IMR-90 (cell line): ENCODE results near the gene TCHH. TPM values are rescaled to one million over a fixed set of nuclear protein-coding genes. Genes with fewer than 3 reads are reported as not detected.

Experiments used
- ATAC-seq: fragments of 200-7000 bp; cut with Tn5 transposase; 2 replicates; pipeline ENCODE4 v1.9.1; 2020; ENCODE audit warnings: low read depth, mild to moderate bottlenecking, moderate library complexity
- Bru-seq: library from RNA; stranded (reverse); fragments of 400-500 nt; gene quantifications from one replicate; lab custom pipeline; 2021; lab: Mats Ljungman, UMichigan
- BruChase-seq, 2 experiments: library from RNA; stranded (reverse); fragments of 400-500 nt; gene quantifications; one replicate each; lab custom pipeline; 2021; lab: Mats Ljungman, UMichigan
- BruUV-seq: library from RNA; stranded (reverse); fragments of 400-500 nt; replicated peaks from 2 replicates; lab custom pipeline; 2021; lab: Mats Ljungman, UMichigan
- CTCF ChIA-PET: fragments of 300-600 bp; formaldehyde crosslinking; extraction: SDS; loops from one replicate; lab custom pipeline; 2021; ENCODE audit warnings: antibody characterized with exemption; lab: Yijun Ruan, JAX
- POLR2A ChIA-PET: fragments of 300-600 bp; sonication (Branson Sonifier 250); formaldehyde crosslinking; loops from one replicate; lab custom pipeline; 2022; ENCODE audit warnings: antibody characterized with exemption; ENCODE audit not compliant: unreplicated experiment; lab: Charles Lee
- DNase-seq: peaks from one replicate; pipeline ENCODE4 v3.0.0; 2013
- H2AFZ ChIP-seq: replicated peaks from 2 replicates; pipeline ENCODE3; 2013; ENCODE audit warnings: low read length, mild to moderate bottlenecking; ENCODE audit not compliant: poor library complexity
- H2AK5ac ChIP-seq: 2 replicates; pipeline ENCODE4 v1.6.1; 2013; ENCODE audit warnings: low read depth, low read length, inconsistent platforms
- H2AK9ac ChIP-seq: replicated peaks from 2 replicates; pipeline ENCODE3; 2013; ENCODE audit warnings: mild to moderate bottlenecking, low read depth, low read length, moderate library complexity; ENCODE audit not compliant: poor library complexity
- H2BK120ac ChIP-seq: 2 replicates; pipeline ENCODE4 v1.6.1; 2013; ENCODE audit warnings: low read depth, low read length, inconsistent platforms
- H2BK15ac ChIP-seq: 3 replicates; pipeline ENCODE4 v1.6.1; 2013; ENCODE audit warnings: low read depth, low read length, inconsistent platforms
- H2BK20ac ChIP-seq: 2 replicates; pipeline ENCODE4 v1.6.1; 2013; ENCODE audit warnings: low read depth, mild to moderate bottlenecking, inconsistent platforms, low read length, moderate library complexity
- H2BK5ac ChIP-seq: 2 replicates; pipeline ENCODE4 v1.6.1; 2013; ENCODE audit warnings: mild to moderate bottlenecking, low read depth, low read length, inconsistent platforms; ENCODE audit not compliant: poor library complexity, severe bottlenecking
- H3K14ac ChIP-seq: replicated peaks from 2 replicates; pipeline ENCODE4 v1.6.1; 2013; ENCODE audit warnings: low read depth, low read length, inconsistent platforms
- H3K18ac ChIP-seq: 2 replicates; pipeline ENCODE4 v1.6.1; 2013; ENCODE audit warnings: low read depth, low read length, control low read depth
- H3K23ac ChIP-seq: 2 replicates; pipeline ENCODE4 v1.6.1; 2013; ENCODE audit warnings: low read depth, low read length, inconsistent platforms
- H3K27ac ChIP-seq: 2 replicates; pipeline ENCODE4 v1.5.1; 2013; ENCODE audit warnings: mild to moderate bottlenecking, control low read depth, low read length; ENCODE audit not compliant: insufficient read depth
- H3K27me3 ChIP-seq: 2 replicates; pipeline ENCODE4 v1.6.1; 2013; ENCODE audit warnings: low read length; ENCODE audit not compliant: control insufficient read depth, insufficient read depth
- H3K36me3 ChIP-seq: 2 replicates; pipeline ENCODE4 v1.6.1; 2013; ENCODE audit warnings: low read length, mixed read lengths; ENCODE audit not compliant: control insufficient read depth, insufficient read depth
- H3K4ac ChIP-seq: 2 replicates; pipeline ENCODE4 v1.6.1; 2013; ENCODE audit warnings: low read depth, low read length, inconsistent platforms
- H3K4me1 ChIP-seq: 2 replicates; pipeline ENCODE4 v1.6.1; 2013; ENCODE audit warnings: low read length, mixed read lengths; ENCODE audit not compliant: control insufficient read depth, insufficient read depth
- H3K4me2 ChIP-seq: 2 replicates; pipeline ENCODE4 v1.6.1; 2013; ENCODE audit warnings: low read depth, mild to moderate bottlenecking, control low read depth, low read length, moderate library complexity
- H3K4me3 ChIP-seq: 2 replicates; pipeline ENCODE4 v1.5.1; 2013; ENCODE audit warnings: low read depth, mild to moderate bottlenecking, control low read depth, low read length, moderate library complexity; ENCODE audit not compliant: insufficient read depth
- H3K56ac ChIP-seq: 2 replicates; pipeline ENCODE4 v1.6.1; 2013; ENCODE audit warnings: low read length, inconsistent platforms; ENCODE audit not compliant: insufficient read depth; ENCODE audit errors: extremely low read depth
- H3K79me1 ChIP-seq, 2 experiments: 2 replicates each; pipeline ENCODE4 v1.6.1; 2013; ENCODE audit warnings: low read length in 2 of 2, inconsistent platforms in 1 of 2, low read depth in 1 of 2
- H3K9ac ChIP-seq: 2 replicates; pipeline ENCODE4 v1.6.1; 2013; ENCODE audit warnings: low read depth, low read length, control low read depth
- H3K9me1 ChIP-seq: 2 replicates; pipeline ENCODE4 v1.6.1; 2013; ENCODE audit warnings: low read length, inconsistent platforms; ENCODE audit not compliant: insufficient read depth
- H3K9me3 ChIP-seq: 2 replicates; pipeline ENCODE4 v1.6.1; 2013; ENCODE audit warnings: low read length; ENCODE audit not compliant: control insufficient read depth, insufficient read depth
- H4K20me1 ChIP-seq: 2 replicates; pipeline ENCODE4 v1.6.1; 2013; ENCODE audit warnings: low read length, inconsistent platforms; ENCODE audit not compliant: insufficient read depth
- H4K5ac ChIP-seq: 2 replicates; pipeline ENCODE4 v1.6.1; 2013; ENCODE audit warnings: mild to moderate bottlenecking, low read depth, low read length, control low read depth
- H4K8ac ChIP-seq, 2 experiments: 2 replicates each; pipeline ENCODE4 v1.6.1; 2013; ENCODE audit warnings: low read depth in 2 of 2, low read length in 2 of 2, control low read depth in 1 of 2, inconsistent platforms in 1 of 2
- H4K91ac ChIP-seq: 2 replicates; pipeline ENCODE4 v1.6.1; 2013; ENCODE audit warnings: low read depth, low read length, inconsistent platforms; ENCODE audit not compliant: insufficient read depth
- BHLHE40 ChIP-seq: fragments of 150-350 bp; IDR thresholded peaks from 2 replicates; pipeline ENCODE4 v1.6.1; 2016; ENCODE audit warnings: mild to moderate bottlenecking, low read depth, low read length
- CEBPB ChIP-seq: IDR thresholded peaks from 2 replicates; pipeline ENCODE4 v1.6.1; 2012; ENCODE audit warnings: low read depth, low read length, improper control_type of control experiment
- CHD1 ChIP-seq: IDR thresholded peaks from 2 replicates; pipeline ENCODE4 v1.6.1; 2012; ENCODE audit warnings: low read depth, low read length, improper control_type of control experiment
- CTCF ChIP-seq: conservative IDR thresholded peaks from 2 replicates; pipeline ENCODE4 v1.5.1; 2012; ENCODE audit warnings: mild to moderate bottlenecking, low read depth, low read length, improper control_type of control experiment
- ELK1 ChIP-seq: fragments of 150-350 bp; IDR thresholded peaks from 2 replicates; pipeline ENCODE4 v1.6.1; 2016; ENCODE audit warnings: low read depth, mild to moderate bottlenecking, low read length, moderate library complexity, borderline replicate concordance
- FOS ChIP-seq: fragments of 150-350 bp; IDR thresholded peaks from 2 replicates; pipeline ENCODE4 v1.6.1; 2016; ENCODE audit warnings: low read depth, low read length
- MAFK ChIP-seq: IDR thresholded peaks from 2 replicates; pipeline ENCODE4 v1.6.1; 2012; ENCODE audit warnings: low read depth, low read length, improper control_type of control experiment
- MXI1 ChIP-seq: IDR thresholded peaks from 2 replicates; pipeline ENCODE4 v1.6.1; 2012; ENCODE audit warnings: low read depth, mild to moderate bottlenecking, low read length, moderate library complexity, borderline replicate concordance
- POLR2A ChIP-seq: IDR thresholded peaks from 2 replicates; pipeline ENCODE4 v1.6.1; 2012; ENCODE audit warnings: mild to moderate bottlenecking, low read depth, low read length
- RAD21 ChIP-seq: IDR thresholded peaks from 2 replicates; pipeline ENCODE4 v1.6.1; 2012; ENCODE audit warnings: low read length, improper control_type of control experiment
- RCOR1 ChIP-seq: IDR thresholded peaks from 2 replicates; pipeline ENCODE4 v1.6.1; 2012; ENCODE audit warnings: mild to moderate bottlenecking, low read length, improper control_type of control experiment; ENCODE audit not compliant: insufficient replicate concordance
- SMC3 ChIP-seq: fragments of 150-350 bp; IDR thresholded peaks from 2 replicates; pipeline ENCODE4 v1.6.1; 2016; ENCODE audit warnings: low read depth, mild to moderate bottlenecking, antibody characterized with exemption, low read length, moderate library complexity
- USF2 ChIP-seq: fragments of 150-350 bp; IDR thresholded peaks from 2 replicates; pipeline ENCODE4 v1.6.1; 2017; ENCODE audit warnings: mild to moderate bottlenecking, antibody characterized with exemption, low read length, low read depth
- WGBS, 2 experiments: methylation state at CpG; one replicate each; pipeline versions ENCODE4 v1.1.5 to v1.1.7; 2013; ENCODE audit warnings: missing lambda C conversion rate in 2 of 2; ENCODE audit not compliant: insufficient read length in 1 of 2; ENCODE audit errors: extremely low coverage in 2 of 2; 5-methylcytosine and 5-hydroxymethylcytosine counted together
- dilution Hi-C: fragments of 300-500 bp; cut with HindIII; formaldehyde crosslinking; loops from one replicate; pipeline ENCODE4 v1.14.3; 2018; ENCODE audit warnings: low sequenced_read_pairs; ENCODE audit not compliant: unreplicated experiment
- in situ Hi-C: fragments of 300-500 bp; cut with MboI; formaldehyde crosslinking; loops from 3 replicates; pipeline ENCODE4 v1.14.3; 2019; ENCODE audit warnings: low sequenced_read_pairs, inconsistent platforms, mixed read lengths
- intact Hi-C: fragments of 100-400 bp; cut with micrococcal nuclease; formaldehyde crosslinking; loops from 2 replicates; pipeline ENCODE4 v1.10.0; 2022
- long read RNA-seq: library from polyadenylated mRNA; unstranded; transcript quantifications from one replicate; pipeline ENCODE4 v2.0.0, GENCODE V29; 2021; ENCODE audit not compliant: unreplicated experiment
- polyA plus RNA-seq, 3 experiments: library from polyadenylated mRNA; depleted of rRNA; stranded (reverse); fragments of >200 nt; gene quantifications; 2 replicates each; pipeline ENCODE4 v1.2.3, GENCODE V29; 2012; ENCODE audit warnings: low replicate concordance in 1 of 3
- total RNA-seq: library from RNA; depleted of rRNA; stranded (reverse); fragments of >200 nt; gene quantifications from 2 replicates; pipeline ENCODE4 v1.2.3, GENCODE V29; 2012; rRNA removed

TCHH gene
- total RNA-seq, result not detected in 2 replicates
- polyA plus RNA-seq (2012; rRNA removed), result not detected in 2 replicates
- polyA plus RNA-seq (2012; cell fraction: cytosol; rRNA removed), result not detected in 2 replicates
- polyA plus RNA-seq (2012; cell fraction: nucleus; rRNA removed; ENCODE audit: low replicate concordance), result 0.01 TPM in 1 of 2 replicates, not detected in the other
- Bru-seq, nascent RNA, result not detected
- BruChase-seq, experiment 1, labeled RNA remaining after a 6-hour chase, result percentile 7 among the genes with signal in this experiment
- BruChase-seq, experiment 2, labeled RNA remaining after a 2-hour chase, result percentile 12 among the genes with signal in this experiment
- long read RNA-seq, result 0 reads

GRCh38 chr1:152115344-152115743 lies at the start of gene TCHH:
Gene TCHH, minus strand, starts transcription at chr1:152115444. Its CDS starts 1,364 bp downstream, at chr1:152114080.
- Histone ChIP-seq H3K23ac (no peak within 1 kb of the TSS), H3K4ac (no peak within 1 kb of the TSS), H3K36me3 (no peaks in the 10 kb centered on the region), H3K9ac (no peak within 1 kb of the TSS), H2BK5ac (no peak within 1 kb of the TSS), H3K4me2 (no peak within 1 kb of the TSS), H2BK15ac (no peak within 1 kb of the TSS), H2BK120ac (no peak within 1 kb of the TSS), H4K5ac (no peak within 1 kb of the TSS), H3K18ac (no peak within 1 kb of the TSS), H3K27me3 (peaks cover 32% of the 10 kb centered on the region), H3K9me3 (no peaks in the 10 kb centered on the region; the same call in 1 of the 2 replicates), H4K91ac (no peak within 1 kb of the TSS), H3K56ac (no peak within 1 kb of the TSS), H3K79me1 (no peaks in the 10 kb centered on the region), H2BK20ac (no peak within 1 kb of the TSS), H3K4me3 (no peak within 1 kb of the TSS), H3K4me1 (peaks cover 3% of the 10 kb centered on the region; the same call in 1 of the 2 replicates), H2AK9ac (no peak within 1 kb of the TSS), H4K8ac (no peak within 1 kb of the TSS), H3K9me1 (no peaks in the 10 kb centered on the region), H3K27ac (no peak within 1 kb of the TSS), H2AK5ac (no peak within 1 kb of the TSS), H3K14ac (no peak within 1 kb of the TSS), H2AFZ (no peak within 1 kb of the TSS), H4K20me1 (no peaks in the 10 kb centered on the region)
- dilution Hi-C loops, result no loop called here
- WGBS, 2 experiments, result no CpG with 5 or more reads among the region's 4 CpGs
- ATAC-seq (no peak), DNase-seq (no peak)
- no TSS peak for BruUV-seq
- POLR2A ChIA-PET, result no interaction called here
- CTCF ChIA-PET, result no interaction called here
- intact Hi-C loops, result no loop called here
- in situ Hi-C loops, result no loop called here
- TF ChIP-seq ELK1, result no peak
- no peak for TF ChIP-seq RCOR1
- no peak for TF ChIP-seq RAD21
- TF ChIP-seq FOS, result no peak
- no peak for TF ChIP-seq POLR2A
- TF ChIP-seq BHLHE40, result no peak
- no peak for TF ChIP-seq SMC3
- no peak for TF ChIP-seq CEBPB
- TF ChIP-seq CTCF, result no peak
- TF ChIP-seq CHD1, result no peak
- TF ChIP-seq MXI1, result no peak
- no peak for TF ChIP-seq MAFK
- no peak for TF ChIP-seq USF2
